Kidney glomerular epithelial cell (primary cell): ENCODE results near the gene CHURC1.

Experiments used
- DNase-seq: peaks from one replicate; lab custom pipeline; 2025; lab: John Stamatoyannopoulos, UW

CHURC1 gene

DNA sequence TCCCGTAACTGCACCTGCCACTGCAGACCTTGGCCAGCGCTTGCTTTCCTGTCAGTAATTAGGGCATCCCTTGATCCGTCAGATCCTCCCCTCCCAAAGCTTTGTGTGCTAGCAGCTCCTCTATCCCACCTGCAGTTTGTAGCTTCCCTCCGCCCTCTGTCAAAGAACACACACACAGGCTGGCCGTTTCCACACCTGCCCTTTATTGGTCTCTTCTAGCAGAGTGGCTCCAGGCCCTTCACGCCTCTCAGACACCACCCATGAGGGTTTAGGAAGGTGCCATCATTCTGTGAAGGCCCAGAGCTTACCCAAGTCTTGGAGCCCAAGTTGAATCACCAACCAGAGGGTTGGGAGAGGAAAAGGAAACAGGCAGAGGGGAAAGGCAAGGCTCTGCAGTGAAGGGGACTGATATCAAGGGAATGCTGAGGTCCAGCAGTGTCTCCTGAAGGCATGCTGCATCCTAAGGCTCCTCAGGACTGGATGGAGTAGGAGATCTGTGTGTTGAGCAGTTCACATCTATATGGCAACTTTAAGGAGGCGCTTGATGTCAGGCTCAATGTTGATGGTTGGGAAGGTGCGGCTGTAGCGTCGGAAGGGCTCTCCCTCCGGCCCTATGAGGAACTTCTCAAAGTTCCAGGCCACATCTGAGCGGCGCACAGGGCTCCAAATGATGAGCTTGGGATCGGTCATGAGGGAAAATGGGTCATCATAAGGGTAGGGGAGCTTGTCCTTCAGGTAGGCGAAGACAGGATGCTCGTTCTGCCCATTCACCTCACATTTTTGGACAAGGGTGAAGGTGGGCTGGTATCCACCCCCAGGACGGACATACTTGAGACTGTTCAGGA is 24.9 kb downstream of the CHURC1 start:
- no peak for DNase-seq

DNA sequence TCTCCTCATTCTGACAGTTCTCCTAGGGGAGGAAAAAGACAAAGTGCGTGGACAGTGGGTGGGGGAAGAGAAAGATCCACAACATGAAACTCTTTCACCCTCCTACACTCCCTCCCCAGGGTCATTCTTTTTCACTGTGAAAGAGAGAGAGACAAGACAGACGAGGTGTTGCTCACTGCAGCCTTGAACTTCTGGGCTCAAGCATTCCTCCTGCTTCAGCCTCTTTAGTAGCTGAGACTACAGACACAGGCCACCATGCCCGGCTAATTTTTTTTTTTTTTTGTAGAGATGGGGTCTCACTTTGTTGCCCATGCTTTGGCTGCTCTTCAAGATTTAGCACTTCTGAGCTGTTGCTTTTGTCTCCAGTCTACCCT is 25.5 kb downstream of the CHURC1 start:
- no peak for DNase-seq

DNA sequence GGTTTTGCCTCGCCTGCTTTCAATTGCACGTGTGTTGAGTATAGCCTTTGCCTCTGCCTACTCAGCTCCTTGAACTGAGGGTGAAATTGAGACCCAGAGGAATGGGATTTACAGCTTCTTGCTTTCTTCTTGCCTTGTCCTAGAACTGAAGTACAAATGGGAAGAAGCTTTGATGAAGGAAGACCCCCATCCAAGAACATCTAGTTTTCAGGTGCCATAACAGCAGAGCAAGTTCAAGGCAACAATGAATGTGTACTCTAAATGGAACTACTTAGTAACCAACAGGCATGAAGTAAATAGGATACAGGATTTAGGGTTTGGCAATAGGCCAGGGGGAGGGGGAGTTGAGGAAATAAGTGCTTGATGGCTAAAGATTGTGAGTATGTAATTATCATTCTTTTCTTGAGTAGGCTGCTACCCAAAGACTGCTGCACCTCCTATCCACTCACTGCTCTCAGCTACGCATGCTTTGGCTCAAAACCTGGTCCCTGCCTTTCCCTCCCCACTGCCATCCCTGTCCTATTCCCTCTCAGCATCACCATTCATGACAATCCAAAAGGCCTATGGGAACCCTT is 26.2 kb downstream of the CHURC1 start:
- DNase-seq, result no peak

DNA sequence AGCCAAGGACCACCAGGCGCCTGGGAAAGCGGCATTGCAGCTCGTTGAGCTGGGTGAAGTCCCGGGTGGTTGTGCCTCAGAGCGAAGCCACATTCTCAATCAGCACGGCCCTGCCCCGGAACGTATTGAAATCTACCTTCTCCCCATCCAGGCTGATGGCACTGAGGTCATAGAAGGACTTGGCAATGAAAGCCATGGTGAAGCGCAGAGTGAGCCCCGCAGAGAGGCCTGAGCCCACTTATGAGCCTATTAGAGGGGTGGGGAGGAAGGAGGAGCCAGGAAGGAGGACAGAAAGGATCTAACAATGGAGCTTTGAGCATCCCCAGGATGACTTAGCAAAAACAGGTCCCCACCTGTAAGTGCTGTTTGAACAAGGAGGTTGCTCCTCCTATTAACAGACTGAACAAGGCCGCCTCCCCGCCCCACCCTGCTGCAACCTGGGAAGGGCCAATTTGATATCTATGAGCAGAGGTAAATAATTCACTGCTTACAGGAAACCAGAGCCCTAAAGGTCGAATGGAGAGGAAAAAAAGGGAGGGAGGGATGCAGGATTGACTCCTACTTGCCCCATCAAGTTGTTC is 28.4 kb downstream of the CHURC1 start, which contains the start of gene GPX2:
TSS of gene GPX2 (minus strand) at position 215 of the 581 bp plus-strand sequence. CDS start at position 196, 19 bp downstream.
- DNase-seq, result no peak

DNA sequence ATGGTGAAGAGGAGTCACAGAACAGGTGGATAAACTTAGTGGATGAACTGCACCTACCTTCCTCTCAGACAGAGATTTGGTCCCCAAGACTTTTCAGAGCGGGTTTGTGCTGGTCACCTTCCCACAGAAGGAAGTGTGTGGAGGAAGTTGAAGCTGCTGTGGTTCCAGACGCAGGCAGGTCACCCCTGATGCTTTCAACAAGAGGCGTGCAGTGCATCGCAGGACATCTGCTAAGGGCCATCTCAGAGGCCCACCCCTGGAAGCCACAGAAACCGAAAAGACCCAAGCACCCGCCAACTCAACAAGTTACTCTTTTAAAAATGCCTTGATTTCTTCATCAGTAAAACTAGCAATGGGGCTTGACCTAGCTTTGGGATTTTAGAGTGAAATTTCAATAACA is 29.3 kb downstream of the CHURC1 start:
- no peak for DNase-seq

DNA sequence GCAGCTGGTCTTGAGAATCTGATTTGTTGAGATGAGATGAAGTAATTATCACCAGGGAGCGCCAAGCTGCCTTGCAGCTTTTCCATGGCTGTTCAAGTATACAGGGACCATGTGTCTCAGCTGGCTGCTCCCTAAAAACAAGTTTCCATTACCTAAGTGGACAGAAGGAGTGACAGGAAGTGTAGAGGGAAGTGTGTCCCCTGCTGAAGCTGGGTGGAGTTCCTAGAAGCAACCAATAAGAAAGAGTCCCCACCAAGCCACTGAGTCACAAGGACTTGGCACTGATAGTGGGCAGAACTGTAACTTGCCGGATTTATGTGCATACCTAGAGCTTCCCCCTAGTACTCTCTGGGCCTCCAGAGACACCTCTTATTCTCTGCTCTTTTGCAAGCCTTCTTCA is 29.8 kb downstream of the CHURC1 start:
- DNase-seq, result no peak

DNA sequence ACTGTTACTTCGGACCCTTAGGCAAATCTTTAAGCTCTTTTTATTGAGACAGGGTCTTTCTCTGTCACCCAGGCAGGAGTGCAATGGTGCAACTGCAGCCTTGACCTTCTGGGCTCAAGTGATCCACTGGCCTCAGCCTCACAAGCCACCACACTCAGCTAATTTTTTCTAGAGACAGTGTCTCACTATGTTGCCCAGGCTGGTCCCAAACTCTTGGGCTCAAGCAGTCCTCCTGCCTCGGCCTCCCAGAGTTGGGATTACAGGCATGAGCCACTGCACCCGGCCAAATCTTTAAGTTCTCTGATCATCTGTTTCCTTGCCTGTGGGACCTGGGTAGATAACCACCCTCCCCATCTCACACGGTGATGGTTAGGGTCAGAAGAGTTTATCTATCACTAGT is 30.6 kb downstream of the CHURC1 start:
- no peak for DNase-seq

DNA sequence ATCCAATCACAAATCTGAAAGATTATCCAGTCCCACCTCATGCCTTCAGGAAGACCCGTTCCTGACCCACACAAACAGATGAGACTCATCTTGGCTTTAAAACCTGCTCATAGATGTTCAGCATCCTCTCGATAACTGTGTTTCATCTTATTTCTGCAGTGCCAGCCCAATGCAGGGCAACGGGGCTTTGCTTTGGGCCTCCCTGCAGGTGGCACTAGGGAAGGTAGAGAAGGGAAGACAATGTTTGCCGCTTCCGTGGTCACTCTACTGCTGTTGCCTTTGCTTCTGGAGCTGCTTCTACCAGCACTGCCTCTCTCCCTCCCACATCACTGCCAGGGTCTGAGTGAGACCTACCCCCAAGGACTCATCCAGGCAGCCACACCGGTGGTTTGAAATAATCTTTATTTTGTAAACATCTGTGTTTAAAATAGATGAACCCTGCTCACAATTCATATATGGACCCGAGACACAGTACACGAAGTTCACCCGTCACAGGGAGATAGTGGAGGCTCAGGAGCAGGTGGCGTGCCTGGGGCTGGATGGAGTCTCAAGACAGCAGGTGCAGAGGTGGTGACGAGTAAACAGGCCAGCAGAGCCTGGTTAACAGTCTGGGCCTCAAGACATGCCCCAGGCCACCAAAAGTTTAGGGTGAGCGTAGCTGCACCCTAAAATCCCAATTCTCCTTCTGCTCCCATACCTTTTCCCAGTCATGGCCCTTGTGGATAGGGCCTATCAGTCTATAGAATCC is 31.4 kb downstream of the CHURC1 start:
- DNase-seq, result no peak

DNA sequence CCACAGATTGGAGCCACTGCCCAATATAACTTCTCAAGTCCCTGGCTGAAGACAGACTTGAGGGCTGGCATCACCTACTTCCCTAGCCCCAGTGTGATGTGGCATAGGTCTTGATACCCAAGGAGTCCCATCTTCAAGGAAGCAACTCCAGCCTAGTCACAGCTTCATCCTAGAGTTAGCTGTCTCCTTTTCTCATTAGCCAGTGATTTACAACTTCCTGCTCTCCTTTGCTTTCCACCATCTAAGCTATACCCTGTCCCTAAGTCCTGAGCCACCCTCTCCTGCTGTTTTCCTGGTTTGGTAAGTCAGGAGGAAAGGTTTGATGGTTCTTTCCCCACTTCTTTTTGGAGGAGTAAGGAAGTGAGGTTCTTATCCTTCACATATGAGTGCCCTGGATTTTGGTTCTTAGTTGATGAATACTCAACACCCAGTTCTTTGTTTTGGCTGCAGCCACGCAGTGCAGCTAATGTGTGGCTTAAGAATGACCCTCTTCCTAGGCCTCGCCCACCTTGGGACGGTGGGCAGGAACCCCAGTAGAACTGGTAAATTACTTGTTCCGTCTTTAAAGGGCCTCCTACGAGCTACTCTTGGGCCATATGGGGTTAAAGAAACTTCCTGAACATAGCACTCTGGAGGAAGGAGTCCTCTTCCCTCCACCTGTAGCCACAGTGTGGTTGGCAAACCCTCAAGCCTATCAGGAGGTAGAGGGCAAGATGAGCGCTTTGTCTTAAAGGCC is 32.2 kb downstream of the CHURC1 start:
- no peak for DNase-seq

DNA sequence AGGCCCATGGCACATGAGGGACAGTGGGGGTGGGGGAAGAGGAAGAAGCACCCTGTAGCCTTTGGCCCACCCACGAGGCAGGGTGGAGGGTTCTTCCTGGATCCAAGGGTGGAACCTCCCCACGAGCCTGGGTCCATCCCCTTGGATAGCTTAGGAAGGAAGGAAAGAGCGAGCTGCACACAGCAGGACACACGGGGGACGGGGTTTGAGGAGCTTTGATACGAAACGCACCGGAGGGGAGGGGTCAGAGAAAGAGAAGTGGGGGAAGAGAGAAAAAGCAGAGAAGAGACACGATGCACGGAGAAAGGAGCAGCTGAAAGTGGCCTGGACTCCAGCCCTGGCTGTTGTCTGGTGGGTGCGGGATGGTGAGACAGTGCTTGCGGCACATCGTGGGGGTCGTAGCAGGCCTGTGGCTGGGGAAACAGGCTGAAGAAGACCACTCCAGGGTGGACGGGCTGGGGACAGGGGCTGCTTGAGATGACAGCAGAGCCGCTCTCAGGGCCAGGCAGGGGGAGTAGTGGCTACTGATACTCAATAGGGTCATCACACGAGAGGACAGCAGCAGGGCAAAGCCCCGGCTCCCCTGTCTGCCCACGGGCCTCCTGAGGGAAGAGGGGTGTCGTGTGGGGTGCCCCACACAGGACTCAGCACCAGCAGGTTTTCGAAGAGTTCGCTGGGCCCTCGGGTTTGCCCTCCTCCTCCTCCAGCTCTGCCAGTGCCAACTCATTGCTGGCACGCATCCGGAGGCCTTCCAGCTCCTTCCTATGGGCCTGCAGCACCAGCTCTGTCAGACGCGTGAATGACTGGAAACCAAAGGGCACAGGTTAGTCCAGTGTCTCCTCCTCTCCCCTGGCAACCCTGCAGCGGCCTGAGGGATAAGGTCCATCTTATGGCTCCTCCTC is 33.7 kb downstream of the CHURC1 start:
- no peak for DNase-seq

DNA sequence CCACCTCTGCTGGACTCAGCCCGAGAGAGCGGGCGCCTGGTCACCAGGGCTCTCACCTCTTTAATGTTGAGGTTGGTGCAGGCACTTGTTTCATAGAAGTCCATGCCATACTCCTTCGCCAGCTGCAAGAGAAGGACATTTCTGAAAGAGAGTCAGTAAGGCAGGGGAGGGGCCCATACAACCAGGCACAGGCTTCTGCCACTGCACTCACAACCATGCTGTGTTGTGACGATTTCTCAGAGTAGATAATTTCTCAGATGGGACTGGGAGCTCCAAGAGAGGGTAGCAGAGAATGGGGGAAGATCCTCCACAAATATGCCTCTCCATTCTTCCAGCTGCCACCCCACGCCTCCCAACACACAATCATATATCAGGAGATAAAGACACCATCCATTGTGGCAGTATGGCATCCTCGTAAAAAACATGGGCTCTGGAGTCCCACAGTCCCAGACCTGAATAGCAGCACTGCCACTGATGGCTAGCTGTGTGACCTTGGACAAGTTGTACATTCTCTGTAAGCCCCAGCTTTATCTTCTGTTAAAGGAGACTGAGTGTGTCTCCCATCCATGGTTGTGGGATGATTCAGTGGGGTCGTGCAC is 34.5 kb downstream of the CHURC1 start:
- DNase-seq, result no peak

DNA sequence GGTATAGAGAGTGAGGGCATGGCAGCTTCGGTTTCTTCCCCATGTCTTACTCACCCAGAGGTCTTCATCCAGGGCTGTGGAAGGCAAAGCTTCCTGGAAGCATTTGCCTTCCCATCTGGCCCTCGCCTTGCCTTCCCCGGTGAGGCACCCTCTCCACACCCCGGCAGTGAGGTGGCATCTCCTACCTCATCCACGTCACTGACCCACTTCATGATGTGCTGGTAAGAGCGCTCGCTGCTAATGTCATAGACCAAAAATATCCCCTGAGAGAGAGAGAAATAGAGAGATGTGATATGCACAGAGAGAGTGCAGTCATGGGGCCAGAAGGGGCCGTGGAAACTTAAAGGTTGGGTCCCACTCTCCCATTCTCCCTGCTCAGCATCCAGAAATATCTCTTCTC is 36.6 kb downstream of the CHURC1 start:
- DNase-seq, result no peak

DNA sequence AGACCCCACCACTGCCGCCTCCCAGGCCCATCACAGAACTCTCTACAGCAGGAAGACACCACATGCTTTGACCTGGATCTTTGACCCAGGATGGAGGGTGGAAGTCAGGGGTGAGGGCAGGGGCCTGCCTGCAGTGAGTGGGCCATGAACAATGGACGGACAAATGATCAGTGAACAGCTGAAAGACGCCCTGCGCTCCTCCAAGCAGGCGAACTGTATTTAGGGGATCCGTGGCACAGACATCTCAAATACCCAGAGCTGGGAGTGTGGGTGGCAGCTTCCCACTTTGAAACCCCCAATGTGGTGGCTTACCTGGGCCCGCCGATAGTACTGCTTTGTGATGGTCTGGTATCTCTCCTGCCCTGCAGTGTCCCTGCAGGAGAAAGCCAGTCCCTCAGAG is 37.0 kb downstream of the CHURC1 start:
- no peak for DNase-seq

DNA sequence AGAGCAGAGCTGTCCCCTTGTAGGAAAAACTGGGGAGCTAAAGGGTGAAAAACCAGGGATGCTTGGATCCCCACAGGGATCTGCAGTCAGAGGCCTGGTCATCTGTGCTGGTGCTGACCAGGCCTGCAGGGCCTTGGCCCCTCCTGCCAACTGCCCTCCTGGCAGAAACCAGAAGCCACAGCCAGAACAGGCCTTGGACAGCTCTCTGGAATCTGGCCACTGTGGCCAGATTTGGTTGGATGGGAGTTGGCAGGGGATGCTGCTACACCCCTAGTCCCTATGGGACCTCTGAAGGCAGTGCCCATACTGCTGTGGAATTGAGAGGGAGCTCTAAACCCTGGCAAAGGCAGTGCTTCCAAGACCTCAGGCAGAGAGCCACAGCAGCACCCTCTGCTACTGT is 37.5 kb downstream of the CHURC1 start:
- DNase-seq, result no peak

DNA sequence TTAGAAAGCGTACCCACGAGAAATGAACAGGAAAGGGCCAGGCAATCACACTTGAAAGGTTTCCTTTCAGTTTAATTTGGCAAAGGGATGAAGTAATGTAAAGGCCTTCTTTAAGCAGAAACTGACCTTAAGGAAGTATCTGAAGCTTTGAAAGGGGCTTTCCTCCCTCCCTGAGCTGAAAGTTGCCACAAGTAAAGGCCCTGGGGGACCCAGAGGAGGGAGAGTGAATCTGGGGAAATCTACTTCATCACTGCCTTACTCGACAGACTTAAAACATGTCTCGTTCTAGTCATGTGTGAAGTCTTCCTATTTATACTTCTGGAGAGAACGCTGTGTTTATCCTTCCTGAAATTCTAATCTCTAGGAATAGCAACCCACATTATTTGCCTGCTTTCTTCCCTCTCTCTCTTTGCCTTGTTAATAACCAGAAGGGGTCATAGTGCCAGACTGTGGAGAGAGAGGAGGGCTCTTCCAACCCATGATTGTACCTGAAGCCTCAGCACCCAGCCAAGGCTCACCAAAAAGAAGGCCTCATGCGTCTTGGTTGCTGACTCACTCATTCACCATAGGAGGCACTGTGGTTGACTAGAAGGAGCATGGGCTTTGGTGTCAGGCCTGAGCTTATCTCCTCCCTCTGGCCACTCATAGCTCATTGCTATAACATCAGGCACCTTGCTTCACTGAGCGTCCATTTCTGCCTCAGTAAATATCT is 38.5 kb downstream of the CHURC1 start:
- no peak for DNase-seq

DNA sequence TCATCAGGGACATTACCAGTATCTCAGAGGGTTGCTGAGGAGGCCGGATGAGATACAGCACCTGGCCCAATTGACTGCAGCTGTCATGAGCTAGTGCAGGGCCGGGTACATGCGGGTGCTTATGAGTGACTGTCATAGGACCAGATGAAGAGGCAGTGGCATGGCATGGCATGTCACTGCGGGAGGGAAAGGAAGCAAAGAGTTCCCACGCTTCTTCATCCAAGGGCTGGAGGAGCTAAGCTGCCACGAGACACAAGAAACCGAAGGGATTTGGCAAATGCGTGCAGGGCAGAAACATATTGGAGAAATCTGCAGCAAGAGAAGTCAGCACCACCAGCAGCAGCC is 39.0 kb downstream of the CHURC1 start:
- no peak for DNase-seq

DNA sequence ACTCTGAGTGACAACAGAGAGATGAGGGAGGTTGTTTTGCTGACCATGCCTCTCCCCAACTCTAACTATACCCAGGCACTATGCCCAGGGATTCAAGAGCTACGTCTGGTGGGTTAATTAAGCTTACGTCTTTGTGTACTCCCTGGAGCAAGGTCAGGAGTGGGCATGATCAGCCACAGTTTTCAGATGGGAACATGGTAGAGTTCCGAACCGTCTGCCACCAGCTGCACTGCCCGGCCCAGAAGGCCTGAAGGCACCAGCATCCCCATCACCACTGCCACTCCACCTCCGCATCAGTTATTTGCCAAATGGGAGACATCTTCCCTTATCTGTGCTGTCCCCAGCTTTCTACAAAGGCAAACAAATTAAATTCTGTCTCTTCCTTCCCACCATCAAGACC is 39.4 kb downstream of the CHURC1 start:
- DNase-seq, result no peak

DNA sequence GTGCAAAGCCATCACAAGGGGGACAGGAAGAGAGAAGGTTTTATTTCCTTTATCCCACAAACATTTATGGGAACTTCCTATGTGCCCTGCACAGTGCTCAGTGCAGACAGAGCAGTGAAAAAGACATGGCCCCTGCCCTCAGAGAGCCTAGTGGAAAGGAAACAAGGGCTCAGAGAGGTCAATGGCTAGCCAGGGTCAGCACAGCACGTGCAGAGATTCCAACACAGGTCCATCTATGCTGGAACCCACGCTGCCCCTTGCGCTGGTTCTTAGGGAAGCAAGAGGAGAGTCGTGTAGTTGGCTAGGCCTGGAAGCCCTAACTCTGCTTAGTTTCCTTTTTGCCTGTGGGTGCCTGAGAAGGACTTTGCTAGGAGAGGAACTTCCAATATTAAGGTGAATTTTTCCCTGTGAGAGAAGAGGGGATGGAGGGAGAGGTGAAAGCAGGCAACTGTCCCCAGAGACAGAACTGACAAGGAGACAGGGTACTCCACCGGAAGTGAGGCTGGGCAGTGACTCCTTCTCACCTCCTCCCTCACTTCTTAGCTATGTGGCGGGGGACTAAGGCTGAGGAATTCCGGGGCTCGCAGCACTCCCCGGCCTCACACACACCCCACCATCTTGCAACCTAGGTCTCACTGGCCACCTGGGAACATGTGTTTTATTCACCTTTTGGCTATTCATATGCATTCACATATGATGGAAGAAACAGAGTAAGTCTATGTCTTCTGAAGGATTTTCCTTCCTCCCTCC is 40.4 kb downstream of the CHURC1 start:
- DNase-seq, result no peak

DNA sequence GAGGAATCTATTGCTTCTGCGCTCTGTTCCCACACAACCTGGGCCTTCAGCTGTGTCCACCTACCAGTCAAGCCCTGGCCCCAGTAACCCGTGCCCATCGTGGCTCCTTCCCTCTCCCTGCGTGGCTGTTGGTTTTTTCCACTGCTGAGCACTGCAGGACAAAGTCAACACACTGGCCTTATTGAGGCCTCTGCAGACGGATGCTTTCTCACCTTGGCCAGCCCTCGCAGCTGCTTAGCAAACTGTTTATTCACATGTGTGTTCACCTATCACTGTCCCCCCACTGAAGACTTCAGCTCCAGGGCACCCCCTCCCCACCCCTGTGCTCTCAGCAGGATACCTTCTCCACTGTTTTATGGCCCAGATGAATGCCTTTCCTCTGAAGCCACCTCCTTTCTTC is 41.0 kb downstream of the CHURC1 start:
- no peak for DNase-seq
